ENCODE measurements around the gene NAALADL2. TPM values are rescaled to one million over a fixed set of nuclear protein-coding genes. Genes with fewer than 3 reads are reported as not detected.

Gene NAALADL2
- total and polyA plus RNA-seq, 9 of the 15 experiments (the other 6 are each of a cell fraction or from before 2014, with no cell fraction given): 0.29 to 1.1 (median 0.79) TPM; not detected in 1

GRCh38 chr3:175852560-175852959 lies 993.4 kb downstream of the NAALADL2 start:
- H3K27ac ChIP-seq (ENCODE audit: extremely low read depth, low read depth, low read length): no peak overlapping the region
- H3K4me1 ChIP-seq (replicated peaks in 1 of 2; ENCODE audit: control insufficient read depth in 2 of 2, insufficient read depth in 2 of 2, low read length in 2 of 2): no peaks in the 10 kb centered on the region
- in situ Hi-C loops (cut with MboI) (no loop called here), intact Hi-C loops (cut with micrococcal nuclease) (no loop called here)
- no TSS peak for BruUV-seq (replicated peaks)
- H3K36me3 ChIP-seq (ENCODE audit: control insufficient read depth, insufficient read depth, low read length): no peaks in the 10 kb centered on the region
- H3K9me1 ChIP-seq (ENCODE audit: control insufficient read depth, insufficient read depth, low read length): no peaks in the 10 kb centered on the region
- FAIRE-seq: no peak
- H2AFZ ChIP-seq (ENCODE audit: low read depth, low read length): no peak overlapping the region
- no peak overlapping the region for H3K4me2 ChIP-seq (ENCODE audit: insufficient read depth, low read length)
- H3K4me3 ChIP-seq: no peak overlapping the region
- H3K79me2 ChIP-seq (ENCODE audit: control insufficient read depth, insufficient read depth, low read length): no peaks in the 10 kb centered on the region
- WGBS (ENCODE audit: insufficient coverage, low coverage, missing lambda C conversion rate): 0% methylated on average over 1 of the region's 1 CpG
- H3K9ac ChIP-seq (ENCODE audit: insufficient read depth in 1 of 2, low read depth in 2 of 2, low read length in 2 of 2): no peak overlapping the region
- no peaks in the 10 kb centered on the region for H3K27me3 ChIP-seq (ENCODE audit: control insufficient read depth in 2 of 2, insufficient read depth in 2 of 2, low read length in 2 of 2)
- ChIA-PET CTCF (ENCODE audit: low intra/inter-chr PET ratio) (no interaction called here), POLR2A (no interaction called here)
- no peaks in the 10 kb centered on the region; the same call in 1 of the 2 replicates for H3K9me3 ChIP-seq (replicated peaks; ENCODE audit: control insufficient read depth, insufficient read depth, low read depth, low read length)
- no peaks in the 10 kb centered on the region for H4K20me1 ChIP-seq (replicated peaks; ENCODE audit: control insufficient read depth, insufficient read depth, low read length)
- DNase-seq (ENCODE audit: extremely low read depth in 1 of 4, low spot score in 3 of 4): no peak
- no peak for ATAC-seq
- TF ChIP-seq ELK3 (CRISPR knock-in tag; IDR thresholded peaks at IDR 0.05) (no peak), ZNF551 (CRISPR knock-in tag; IDR thresholded peaks at IDR 0.05) (no peak), CREB3L1 (IDR thresholded peaks at IDR 0.05; ENCODE audit: borderline replicate concordance, low read depth) (no peak), ZNF785 (CRISPR knock-in tag; IDR thresholded peaks at IDR 0.05) (no peak), ZNF699 (CRISPR knock-in tag; IDR thresholded peaks at IDR 0.05; ENCODE audit: insufficient replicate concordance) (no peak), ZNF184 (CRISPR knock-in tag; IDR thresholded peaks at IDR 0.05) (no peak), HMG20A (CRISPR knock-in tag; conservative IDR thresholded peaks at IDR 0.05) (no peak), SNAPC5 (CRISPR knock-in tag; IDR thresholded peaks at IDR 0.05) (no peak), SETDB1 (IDR thresholded peaks at IDR 0.05; ENCODE audit: low read length) (no peak), ZNF830 (CRISPR knock-in tag; IDR thresholded peaks at IDR 0.05) (no peak), ZNF24 (IDR thresholded peaks at IDR 0.05) (no peak), MAZ (CRISPR knock-in tag; conservative IDR thresholded peaks at IDR 0.05 in 1 of 2, IDR thresholded peaks at IDR 0.05 in 1 of 2) (no peak), ZNF780A (CRISPR knock-in tag; IDR thresholded peaks at IDR 0.05) (no peak), GABPA (tag; conservative IDR thresholded peaks at IDR 0.05; ENCODE audit: low read depth) (no peak), KDM2B (CRISPR knock-in tag; IDR thresholded peaks at IDR 0.05) (no peak), THAP12 (CRISPR knock-in tag; IDR thresholded peaks at IDR 0.05) (no peak), RAD21 (CRISPR knock-in tag; conservative IDR thresholded peaks at IDR 0.05 in 1 of 2, IDR thresholded peaks at IDR 0.05 in 1 of 2) (no peak), ZBTB2 (IDR thresholded peaks at IDR 0.05) (no peak)
